ENCODE measurements around the gene CYSRT1. TPM values are rescaled to one million over a fixed set of nuclear protein-coding genes. Genes with fewer than 3 reads are reported as not detected.
A peak's percentile ranks its signal among the peaks of the same experiment; 100 is the strongest.

Gene CYSRT1
- total RNA-seq, 1 experiment from 2014 or later = 1.3 TPM

- Histone ChIP-seq H3F3A (ENCODE audit: low read length, unreplicated experiment) (no peaks in the 10 kb centered on the region), H3K4me1 (ENCODE audit: insufficient read depth, low read length) (peaks cover 45% of the 10 kb centered on the region), H2AFZ (ENCODE audit: low read length) (no peak overlapping the region), H3K36me3 (ENCODE audit: low read depth, low read length) (no peaks in the 10 kb centered on the region), H3K4me2 (ENCODE audit: low read length) (peak overlapping the region; percentile 89), H3K9ac (ENCODE audit: low read length) (no peak overlapping the region), H3K9me2 (replicated peaks; ENCODE audit: low read length) (no peaks in the 10 kb centered on the region), H4K20me1 (ENCODE audit: low read length) (peaks cover 14% of the 10 kb centered on the region; the same call in 1 of the 2 replicates), H3K79me2 (ENCODE audit: low read length) (peaks cover 35% of the 10 kb centered on the region), H3K27me3 (ENCODE audit: low read length) (no peaks in the 10 kb centered on the region), H3K9me3 (ENCODE audit: low read length) (no peaks in the 10 kb centered on the region), H3K4me3 (ENCODE audit: low read length) (peak overlapping the region; percentile 68), H3K27ac (ENCODE audit: low read length) (no peak overlapping the region)
- intact Hi-C loops (cut with micrococcal nuclease) = no loop called here
- CTCF ChIA-PET = interaction anchor here (0.9 kb wide), 1 partner anchor 9 kb away, joined by 3 read pairs; no protein-coding TSS in a partner anchor
- peak; percentile 85 for DNase-seq
- ATAC-seq = peak; percentile 4
- TF ChIP-seq CTCF (conservative IDR thresholded peaks at IDR 0.05; ENCODE audit: low read depth, low read length) = no peak
- TF ChIP-seq EZH2phosphoT487 (IDR thresholded peaks at IDR 0.05; ENCODE audit: borderline replicate concordance, low read length) = no peak
- no peak for TF ChIP-seq EZH2 (IDR thresholded peaks at IDR 0.05; ENCODE audit: low read length, unreplicated experiment)
- BruUV-seq (replicated peaks) = no TSS peak
- POLR2A ChIA-PET (ENCODE audit: unreplicated experiment) = interaction anchor here (0.6 kb wide), 1 partner anchor 9 kb away, joined by 3 read pairs; no protein-coding TSS in a partner anchor
Measured at GRCh38 chr9:137198051-137198901, 26.7 kb upstream of the CYSRT1 start.

GRCh38 chr9:137198902-137199283 lies 26.1 kb upstream of the CYSRT1 start:
- Histone ChIP-seq H3K27me3 (ENCODE audit: low read length) (no peaks in the 10 kb centered on the region), H3K9me3 (ENCODE audit: low read length) (no peaks in the 10 kb centered on the region), H3K79me2 (ENCODE audit: low read length) (peaks cover 41% of the 10 kb centered on the region), H3K9me2 (replicated peaks; ENCODE audit: low read length) (no peaks in the 10 kb centered on the region), H3K4me3 (ENCODE audit: low read length) (peak overlapping the region; percentile 68), H2AFZ (ENCODE audit: low read length) (no peak overlapping the region), H3K4me2 (ENCODE audit: low read length) (peak overlapping the region; percentile 89), H3K27ac (ENCODE audit: low read length) (no peak overlapping the region), H3K4me1 (ENCODE audit: insufficient read depth, low read length) (peaks cover 46% of the 10 kb centered on the region), H3F3A (ENCODE audit: low read length, unreplicated experiment) (no peaks in the 10 kb centered on the region), H4K20me1 (ENCODE audit: low read length) (peaks cover 14% of the 10 kb centered on the region; the same call in 1 of the 2 replicates), H3K9ac (ENCODE audit: low read length) (no peak overlapping the region), H3K36me3 (ENCODE audit: low read depth, low read length) (no peaks in the 10 kb centered on the region)
- DNase-seq (no peak), ATAC-seq (no peak)
- POLR2A ChIA-PET (ENCODE audit: unreplicated experiment) = no interaction called here
- CTCF ChIA-PET = interaction anchor here (0.9 kb wide), 1 partner anchor 10 kb away, joined by 3 read pairs; no protein-coding TSS in a partner anchor
- TF ChIP-seq CTCF (conservative IDR thresholded peaks at IDR 0.05; ENCODE audit: low read depth, low read length) (no peak), EZH2phosphoT487 (IDR thresholded peaks at IDR 0.05; ENCODE audit: borderline replicate concordance, low read length) (no peak), EZH2 (IDR thresholded peaks at IDR 0.05; ENCODE audit: low read length, unreplicated experiment) (no peak)
- no TSS peak for BruUV-seq (replicated peaks)
- intact Hi-C loops (cut with micrococcal nuclease) = no loop called here
